ENCODE data around the gene LGALS9. TPM values are rescaled to one million over a fixed set of nuclear protein-coding genes. Genes with fewer than 3 reads are reported as not detected.

Gene LGALS9
- total and polyA plus RNA-seq, 2 donors (not counting 1 experiment from before 2014, with no cell fraction given), result 1.7 to 2.1 TPM

DNA sequence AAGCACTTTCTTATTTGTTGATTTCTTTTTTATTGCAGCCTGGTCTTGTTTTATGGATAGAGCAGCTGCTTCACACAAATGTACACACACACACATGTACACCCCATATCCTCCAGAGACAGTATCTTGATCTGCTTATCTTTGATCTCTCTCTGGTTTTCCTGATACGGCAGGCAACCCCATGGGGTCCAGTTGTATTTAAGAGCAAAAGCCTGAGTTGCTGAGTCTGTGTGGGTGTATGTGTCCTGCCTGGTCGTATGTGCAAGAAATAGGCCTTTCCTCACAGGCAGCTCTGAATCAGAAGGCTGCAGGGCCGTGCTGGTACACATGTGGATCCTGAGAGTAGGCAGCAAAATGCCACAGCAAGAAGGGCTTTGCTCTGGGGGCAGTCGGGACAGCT lies 14.6 kb upstream of the LGALS9 start:
- H3K79me2 ChIP-seq (ENCODE audit: control insufficient read depth, insufficient read depth, low read length), result no peaks in the 10 kb centered on the region
- H3K36me3 ChIP-seq (ENCODE audit: control insufficient read depth, insufficient read depth, low read length), result no peaks in the 10 kb centered on the region
- H3K4me3 ChIP-seq (replicated peaks in 1 of 4; ENCODE audit: control extremely low read depth in 1 of 4, insufficient read depth in 1 of 4, low read depth in 3 of 4, low read length in 4 of 4), result no peak overlapping the region
- no peaks in the 10 kb centered on the region for H3K9me3 ChIP-seq (ENCODE audit: control insufficient read depth, insufficient read depth, low read depth, low read length)
- H2AFZ ChIP-seq (ENCODE audit: low read length), result no peak overlapping the region
- H4K20me1 ChIP-seq (ENCODE audit: control insufficient read depth, extremely low read depth, insufficient read depth, low read length), result no peaks in the 10 kb centered on the region
- DNase-seq (ENCODE audit: low read depth in 2 of 2), result no peak
- no peak for TF ChIP-seq EZH2 (IDR thresholded peaks at IDR 0.05; ENCODE audit: low read length, missing control alignments)
- TF ChIP-seq, protein P1, sequence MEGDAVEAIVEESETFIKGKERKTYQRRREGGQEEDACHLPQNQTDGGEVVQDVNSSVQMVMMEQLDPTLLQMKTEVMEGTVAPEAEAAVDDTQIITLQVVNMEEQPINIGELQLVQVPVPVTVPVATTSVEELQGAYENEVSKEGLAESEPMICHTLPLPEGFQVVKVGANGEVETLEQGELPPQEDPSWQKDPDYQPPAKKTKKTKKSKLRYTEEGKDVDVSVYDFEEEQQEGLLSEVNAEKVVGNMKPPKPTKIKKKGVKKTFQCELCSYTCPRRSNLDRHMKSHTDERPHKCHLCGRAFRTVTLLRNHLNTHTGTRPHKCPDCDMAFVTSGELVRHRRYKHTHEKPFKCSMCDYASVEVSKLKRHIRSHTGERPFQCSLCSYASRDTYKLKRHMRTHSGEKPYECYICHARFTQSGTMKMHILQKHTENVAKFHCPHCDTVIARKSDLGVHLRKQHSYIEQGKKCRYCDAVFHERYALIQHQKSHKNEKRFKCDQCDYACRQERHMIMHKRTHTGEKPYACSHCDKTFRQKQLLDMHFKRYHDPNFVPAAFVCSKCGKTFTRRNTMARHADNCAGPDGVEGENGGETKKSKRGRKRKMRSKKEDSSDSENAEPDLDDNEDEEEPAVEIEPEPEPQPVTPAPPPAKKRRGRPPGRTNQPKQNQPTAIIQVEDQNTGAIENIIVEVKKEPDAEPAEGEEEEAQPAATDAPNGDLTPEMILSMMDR (conservative IDR thresholded peaks at IDR 0.05 in 1 of 2, IDR thresholded peaks at IDR 0.05 in 1 of 2; ENCODE audit: low read depth in 1 of 2, low read length in 2 of 2), result no peak
- no peaks in the 10 kb centered on the region for H3K4me1 ChIP-seq (ENCODE audit: control insufficient read depth, extremely low read depth, insufficient read depth, low read length)
- no peak overlapping the region for H3K27ac ChIP-seq (ENCODE audit: insufficient read depth, low read length)
- no peak overlapping the region for H3K4me2 ChIP-seq (ENCODE audit: extremely low read depth, insufficient read depth, low read length)
- no peaks in the 10 kb centered on the region for H3K27me3 ChIP-seq (ENCODE audit: control insufficient read depth, insufficient read depth, low read length)
- no peak overlapping the region for H3K9ac ChIP-seq (ENCODE audit: insufficient read depth, low read length)

DNA sequence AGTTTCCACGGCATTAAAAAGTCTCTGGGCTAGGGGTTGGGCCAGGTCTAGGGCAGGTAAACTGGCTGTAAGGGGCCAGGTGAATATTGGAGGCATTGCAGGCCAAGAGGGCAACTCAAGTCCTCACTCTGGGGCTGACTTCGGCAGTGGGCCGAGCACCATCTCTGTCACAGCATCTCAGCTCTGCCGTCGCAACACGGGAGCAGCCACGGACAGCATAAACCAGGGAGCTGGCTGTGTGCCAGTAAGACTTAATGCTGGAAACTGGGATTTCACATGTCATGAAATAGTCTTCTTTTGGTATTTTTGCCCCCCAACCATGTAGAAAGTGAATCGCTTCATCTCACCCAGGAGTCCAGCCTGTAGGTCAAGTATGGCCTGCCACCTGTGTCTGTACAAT lies 12.6 kb upstream of the LGALS9 start:
- no peak overlapping the region for H3K4me3 ChIP-seq (replicated peaks in 1 of 4; ENCODE audit: control extremely low read depth in 1 of 4, insufficient read depth in 1 of 4, low read depth in 3 of 4, low read length in 4 of 4)
- no peak overlapping the region for H3K4me2 ChIP-seq (ENCODE audit: extremely low read depth, insufficient read depth, low read length)
- no peak overlapping the region for H2AFZ ChIP-seq (ENCODE audit: low read length)
- no peak for DNase-seq (ENCODE audit: low read depth in 2 of 2)
- no peaks in the 10 kb centered on the region for H3K79me2 ChIP-seq (ENCODE audit: control insufficient read depth, insufficient read depth, low read length)
- H3K27ac ChIP-seq (ENCODE audit: insufficient read depth, low read length), result no peak overlapping the region
- no peaks in the 10 kb centered on the region for H4K20me1 ChIP-seq (ENCODE audit: control insufficient read depth, extremely low read depth, insufficient read depth, low read length)
- no peaks in the 10 kb centered on the region for H3K4me1 ChIP-seq (ENCODE audit: control insufficient read depth, extremely low read depth, insufficient read depth, low read length)
- H3K27me3 ChIP-seq (ENCODE audit: control insufficient read depth, insufficient read depth, low read length), result no peaks in the 10 kb centered on the region
- no peaks in the 10 kb centered on the region for H3K36me3 ChIP-seq (ENCODE audit: control insufficient read depth, insufficient read depth, low read length)
- no peak for TF ChIP-seq EZH2 (IDR thresholded peaks at IDR 0.05; ENCODE audit: low read length, missing control alignments)
- TF ChIP-seq, protein P1 (conservative IDR thresholded peaks at IDR 0.05 in 1 of 2, IDR thresholded peaks at IDR 0.05 in 1 of 2; ENCODE audit: low read depth in 1 of 2, low read length in 2 of 2), result no peak
- H3K9ac ChIP-seq (ENCODE audit: insufficient read depth, low read length), result no peak overlapping the region
- H3K9me3 ChIP-seq (ENCODE audit: control insufficient read depth, insufficient read depth, low read depth, low read length), result no peaks in the 10 kb centered on the region

DNA sequence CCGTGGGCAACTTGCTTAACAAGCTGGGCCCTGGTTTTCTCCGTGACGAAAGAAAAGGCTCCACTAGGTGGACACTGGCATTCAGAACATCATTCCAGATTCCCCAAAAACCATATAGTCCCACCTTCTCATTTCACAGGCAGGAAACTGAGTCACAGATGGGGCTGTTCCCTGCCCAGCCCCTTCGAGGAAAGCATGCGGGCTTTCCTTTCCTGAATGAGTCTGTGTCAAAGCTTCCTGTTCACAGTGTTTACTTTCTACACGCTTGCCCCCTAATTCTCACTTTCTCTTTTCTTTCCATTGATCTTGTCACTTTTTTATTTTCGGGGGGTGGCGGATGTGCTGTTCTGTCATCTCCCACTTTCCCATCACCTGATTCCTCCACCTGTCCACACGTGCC lies 10.3 kb upstream of the LGALS9 start:
- Histone ChIP-seq H3K79me2 (ENCODE audit: control insufficient read depth, insufficient read depth, low read length) (no peaks in the 10 kb centered on the region), H3K36me3 (ENCODE audit: control insufficient read depth, insufficient read depth, low read length) (no peaks in the 10 kb centered on the region), H3K4me1 (ENCODE audit: control insufficient read depth, extremely low read depth, insufficient read depth, low read length) (no peaks in the 10 kb centered on the region), H3K4me3 (replicated peaks in 1 of 4; ENCODE audit: control extremely low read depth in 1 of 4, insufficient read depth in 1 of 4, low read depth in 3 of 4, low read length in 4 of 4) (no peak overlapping the region), H3K27me3 (ENCODE audit: control insufficient read depth, insufficient read depth, low read length) (no peaks in the 10 kb centered on the region), H3K9ac (ENCODE audit: insufficient read depth, low read length) (no peak overlapping the region), H3K4me2 (ENCODE audit: extremely low read depth, insufficient read depth, low read length) (no peak overlapping the region), H4K20me1 (ENCODE audit: control insufficient read depth, extremely low read depth, insufficient read depth, low read length) (no peaks in the 10 kb centered on the region), H3K9me3 (ENCODE audit: control insufficient read depth, insufficient read depth, low read depth, low read length) (no peaks in the 10 kb centered on the region), H2AFZ (ENCODE audit: low read length) (no peak overlapping the region), H3K27ac (ENCODE audit: insufficient read depth, low read length) (no peak overlapping the region)
- DNase-seq (ENCODE audit: low read depth in 2 of 2), result no peak
- TF ChIP-seq, protein P1 (conservative IDR thresholded peaks at IDR 0.05 in 1 of 2, IDR thresholded peaks at IDR 0.05 in 1 of 2; ENCODE audit: low read depth in 1 of 2, low read length in 2 of 2), result no peak
- no peak for TF ChIP-seq EZH2 (IDR thresholded peaks at IDR 0.05; ENCODE audit: low read length, missing control alignments)
